OCI-LY7 (cell line): ENCODE results near the gene ZNF417. TPM values are rescaled to one million over a fixed set of nuclear protein-coding genes. Genes with fewer than 3 reads are reported as not detected.

Source experiments
- BruUV-seq: library from RNA; stranded (reverse); fragments of 400-500 nt; replicated peaks from 2 replicates; lab custom pipeline; 2021; lab: Mats Ljungman, UMichigan
- CTCF ChIA-PET: fragments of 300-600 bp; sonication (Branson Sonifier 250); formaldehyde crosslinking; loops from one replicate; lab custom pipeline; 2022; ENCODE audit warnings: antibody characterized with exemption; ENCODE audit not compliant: unreplicated experiment; lab: Charles Lee
- POLR2A ChIA-PET: fragments of 300-600 bp; sonication (Branson Sonifier 250); formaldehyde crosslinking; loops from one replicate; lab custom pipeline; 2022; ENCODE audit warnings: antibody characterized with exemption; lab: Charles Lee
- DNase-seq: peaks from one replicate; pipeline ENCODE4 v3.0.0-alpha.2; 2015; ENCODE audit warnings: low spot score
- H2AFZ ChIP-seq: fragments of 200-600 bp; sonication (generic), shearing (Covaris generic); 2 replicates; pipeline ENCODE4 v1.6.1; 2014; ENCODE audit warnings: mild to moderate bottlenecking, antibody characterized with exemption, low read length, moderate library complexity
- H3K27ac ChIP-seq: fragments of 200-600 bp; sonication (generic); 2 replicates; pipeline ENCODE4 v1.5.1; 2014; ENCODE audit warnings: mixed run types, low read depth, mild to moderate bottlenecking, moderate library complexity, low read length, inconsistent platforms; ENCODE audit not compliant: poor library complexity, severe bottlenecking
- H3K36me3 ChIP-seq: fragments of 200-600 bp; sonication (generic); 2 replicates; pipeline ENCODE4 v1.6.1; 2014; ENCODE audit warnings: mild to moderate bottlenecking, antibody characterized with exemption, low read length, moderate library complexity, mixed read lengths; ENCODE audit not compliant: insufficient read depth
- H3K4me1 ChIP-seq: fragments of 200-600 bp; sonication (generic); 2 replicates; pipeline ENCODE4 v1.5.1; 2014; ENCODE audit warnings: mild to moderate bottlenecking, low read length; ENCODE audit not compliant: insufficient read depth, poor library complexity, severe bottlenecking
- H3K4me2 ChIP-seq: fragments of 200-600 bp; sonication (generic); 2 replicates; pipeline ENCODE4 v1.6.1; 2014; ENCODE audit warnings: mild to moderate bottlenecking, low read length
- H3K4me3 ChIP-seq: fragments of 200-600 bp; sonication (generic); 2 replicates; pipeline ENCODE4 v1.5.1; 2014; ENCODE audit warnings: mild to moderate bottlenecking, low read depth, low read length; ENCODE audit not compliant: poor library complexity, severe bottlenecking
- H3K79me2 ChIP-seq: fragments of 200-600 bp; sonication (generic); 2 replicates; pipeline ENCODE4 v1.6.1; 2016; ENCODE audit warnings: low read depth, mild to moderate bottlenecking, low read length, moderate library complexity, mixed read lengths; ENCODE audit not compliant: insufficient read depth
- H3K9me2 ChIP-seq: fragments of 200-600 bp; sonication (generic); 2 replicates; pipeline ENCODE4 v1.6.1; 2016; ENCODE audit warnings: mild to moderate bottlenecking, low read length, mixed read lengths; ENCODE audit not compliant: insufficient read depth
- H3K9me3 ChIP-seq: fragments of 200-600 bp; sonication (generic); 2 replicates; pipeline ENCODE4 v1.6.1; 2014; ENCODE audit warnings: mild to moderate bottlenecking, mixed run types, low read length, mixed read lengths
- H4K20me1 ChIP-seq: fragments of 200-600 bp; sonication (generic); 2 replicates; pipeline ENCODE4 v1.6.1; 2014; ENCODE audit warnings: mild to moderate bottlenecking, antibody characterized with exemption, low read length, moderate library complexity, mixed read lengths; ENCODE audit not compliant: insufficient read depth
- CTCF ChIP-seq: fragments of 200-600 bp; sonication (generic); conservative IDR thresholded peaks from 2 replicates; pipeline ENCODE4 v1.5.1; 2014; ENCODE audit warnings: mild to moderate bottlenecking, antibody characterized with exemption, low read length, moderate library complexity, mixed read lengths
- EZH2phosphoT487 ChIP-seq: fragments of 200-600 bp; sonication (generic); IDR thresholded peaks from 2 replicates; pipeline ENCODE4 v1.6.1; 2018; ENCODE audit warnings: low read depth, borderline replicate concordance, mild to moderate bottlenecking, mixed run types, antibody characterized with exemption, low read length, moderate library complexity, mixed read lengths
- intact Hi-C: fragments of 100-400 bp; cut with micrococcal nuclease; formaldehyde crosslinking; loops from one replicate; pipeline ENCODE4 v1.10.0; 2022; ENCODE audit not compliant: unreplicated experiment
- total RNA-seq, 2 experiments: library from RNA; depleted of rRNA in 1 of 2; stranded (reverse); fragments of >200 nt in 1 of 2; shearing (Covaris generic) in 1 of 2; gene quantifications; 2 replicates each; pipeline ENCODE4 v1.2.3, GENCODE V29; 2014 to 2022

Gene ZNF417
- total RNA-seq, 2 experiments from 2014 or later = 24.0 to 28.6 TPM

GRCh38 chr19:57946316-57946715, 29.9 kb upstream of the ZNF417 start:
- no peaks in the 10 kb centered on the region for H4K20me1 ChIP-seq
- H3K4me2 ChIP-seq = peak overlapping the region; percentile 88
- peaks cover 16% of the 10 kb centered on the region; the same call in 1 of the 2 replicates for H3K79me2 ChIP-seq
- H3K9me3 ChIP-seq = peaks cover 7% of the 10 kb centered on the region; the same call in 1 of the 2 replicates
- no peak for DNase-seq
- H2AFZ ChIP-seq = no peak overlapping the region
- peaks cover 12% of the 10 kb centered on the region for H3K4me1 ChIP-seq
- H3K4me3 ChIP-seq = peak overlapping the region; percentile 99
- H3K9me2 ChIP-seq = no peaks in the 10 kb centered on the region
- H3K27ac ChIP-seq = no peak overlapping the region
- peaks cover 30% of the 10 kb centered on the region for H3K36me3 ChIP-seq
- CTCF ChIA-PET = no interaction called here
- intact Hi-C loops = no loop called here
- TF ChIP-seq EZH2phosphoT487 = no peak
- TF ChIP-seq CTCF = no peak
- BruUV-seq = no TSS peak
- POLR2A ChIA-PET = no interaction called here

GRCh38 chr19:57941593-57941992, 25.2 kb upstream of the ZNF417 start:
- no peak for DNase-seq
- TF ChIP-seq EZH2phosphoT487 (no peak), CTCF (no peak)
- intact Hi-C loops = no loop called here
- Histone ChIP-seq H3K4me3 (no peak overlapping the region), H3K4me2 (no peak overlapping the region), H2AFZ (no peak overlapping the region), H4K20me1 (no peaks in the 10 kb centered on the region), H3K79me2 (peaks cover 7% of the 10 kb centered on the region; the same call in 1 of the 2 replicates), H3K27ac (no peak overlapping the region), H3K9me2 (no peaks in the 10 kb centered on the region), H3K36me3 (peaks cover 55% of the 10 kb centered on the region), H3K9me3 (peaks cover 12% of the 10 kb centered on the region; the same call in 1 of the 2 replicates), H3K4me1 (peaks cover 8% of the 10 kb centered on the region)
- ChIA-PET POLR2A (no interaction called here), CTCF (no interaction called here)
- TSS peak; percentile 3 for BruUV-seq

- ChIA-PET CTCF (no interaction called here), POLR2A (no interaction called here)
- Histone ChIP-seq H2AFZ (no peak overlapping the region), H3K9me2 (no peaks in the 10 kb centered on the region), H3K79me2 (no peaks in the 10 kb centered on the region), H3K27ac (no peak overlapping the region), H3K4me1 (no peaks in the 10 kb centered on the region), H3K36me3 (peaks cover 22% of the 10 kb centered on the region), H3K4me3 (no peak overlapping the region), H3K4me2 (no peak overlapping the region), H4K20me1 (no peaks in the 10 kb centered on the region), H3K9me3 (0 out of 2 replicates have a peak, but pooled peaks cover 8% of the 10 kb centered on the region)
- TF ChIP-seq EZH2phosphoT487 = no peak
- no peak for TF ChIP-seq CTCF
- intact Hi-C loops = no loop called here
- DNase-seq = no peak
- BruUV-seq = no TSS peak
Observed at GRCh38 chr19:57935731-57936130, 19.3 kb upstream of the ZNF417 start.
